ENCODE results near the gene FAM13C.

Gene FAM13C

GRCh38 chr10:59281861-59282260, 80.5 kb downstream of the FAM13C start:
- no peak for DNase-seq (ENCODE audit: extremely low read depth in 1 of 2, low read depth in 1 of 2)

- no peak for DNase-seq (ENCODE audit: extremely low read depth in 1 of 2, low read depth in 1 of 2)
Observed at GRCh38 chr10:59279991-59280505, 82.3 kb downstream of the FAM13C start.

DNA sequence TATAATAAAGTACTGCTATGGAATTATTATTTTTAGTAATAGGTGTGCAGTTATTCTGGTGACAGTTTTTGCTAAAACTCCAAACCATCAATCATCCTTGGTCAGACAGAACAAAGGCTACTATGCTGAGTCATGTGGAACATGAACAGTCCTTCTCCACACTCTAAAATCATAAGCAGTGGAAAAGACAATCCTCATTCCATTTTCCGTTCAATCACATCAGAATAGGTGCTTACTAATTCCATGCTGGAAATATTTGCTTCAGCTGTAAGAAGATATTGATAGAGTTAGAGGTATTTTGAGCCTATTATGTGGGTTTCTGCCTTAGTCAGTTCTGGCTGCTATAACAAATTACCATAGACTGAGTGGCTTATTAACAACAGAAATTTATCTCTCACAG, 82.9 kb downstream of the FAM13C start:
- no peak for DNase-seq (ENCODE audit: extremely low read depth in 1 of 2, low read depth in 1 of 2)

- no peak for DNase-seq (ENCODE audit: extremely low read depth in 1 of 2, low read depth in 1 of 2)
Observed at GRCh38 chr10:59276919-59277318, 85.4 kb downstream of the FAM13C start.

- no peak for DNase-seq (ENCODE audit: extremely low read depth in 1 of 2, low read depth in 1 of 2)
Observed at GRCh38 chr10:59276133-59276532, 86.2 kb downstream of the FAM13C start.

GRCh38 chr10:59273445-59273844, 88.9 kb downstream of the FAM13C start:
- DNase-seq (ENCODE audit: extremely low read depth in 1 of 2, low read depth in 1 of 2) = no peak

- no peak for DNase-seq (ENCODE audit: extremely low read depth in 1 of 2, low read depth in 1 of 2)
Observed at GRCh38 chr10:59272061-59272460, 90.3 kb downstream of the FAM13C start.

DNA sequence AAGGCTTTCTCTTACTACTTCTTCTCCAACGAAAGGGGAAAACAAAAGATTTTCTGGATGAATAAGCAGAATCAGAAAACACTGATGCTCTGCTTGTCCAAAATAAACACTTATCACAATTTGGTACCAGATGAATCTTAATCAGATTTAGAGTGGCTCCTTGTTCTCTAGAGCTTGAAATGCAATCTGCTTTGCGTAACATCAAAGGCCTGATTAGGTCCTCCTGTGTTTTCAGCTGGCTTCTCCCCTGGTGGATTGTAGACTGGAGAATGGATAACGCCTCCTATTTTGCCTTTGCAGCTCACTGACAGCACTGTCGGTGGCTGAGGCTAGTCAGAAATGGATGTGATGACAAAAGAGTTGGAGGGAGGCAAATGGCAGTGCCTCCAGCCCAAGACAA, 91.2 kb downstream of the FAM13C start:
- no peak for DNase-seq (ENCODE audit: extremely low read depth in 1 of 2, low read depth in 1 of 2)

DNA sequence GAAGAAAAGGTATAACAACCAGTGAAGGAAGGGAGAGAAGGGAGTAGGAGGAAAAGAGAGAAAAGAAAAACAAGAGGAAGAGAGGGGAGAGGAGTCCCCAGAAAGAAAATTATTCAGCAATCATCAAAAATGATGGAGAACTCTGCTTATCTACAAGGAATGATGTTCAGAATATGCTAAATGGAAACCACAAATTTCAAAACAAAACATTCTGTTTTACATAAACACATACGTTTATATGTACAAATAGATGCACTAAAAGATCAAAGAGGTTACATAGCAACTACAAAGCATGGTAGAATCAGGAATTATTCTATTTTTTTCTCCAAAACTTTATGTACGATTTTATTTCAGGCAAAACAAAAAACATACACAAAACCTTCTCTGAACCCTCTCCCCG, 91.9 kb downstream of the FAM13C start:
- no peak for DNase-seq (ENCODE audit: extremely low read depth in 1 of 2, low read depth in 1 of 2)

GRCh38 chr10:59269651-59270050, 92.7 kb downstream of the FAM13C start:
- no peak for DNase-seq (ENCODE audit: extremely low read depth in 1 of 2, low read depth in 1 of 2)

GRCh38 chr10:59268460-59268859, 93.9 kb downstream of the FAM13C start:
- DNase-seq (ENCODE audit: extremely low read depth in 1 of 2, low read depth in 1 of 2) = no peak

- DNase-seq (ENCODE audit: extremely low read depth in 1 of 2, low read depth in 1 of 2) = no peak
Observed at GRCh38 chr10:59266321-59266720, 96.0 kb downstream of the FAM13C start.

- no peak for DNase-seq (ENCODE audit: extremely low read depth in 1 of 2, low read depth in 1 of 2)
Observed at GRCh38 chr10:59265141-59265540, 97.2 kb downstream of the FAM13C start.

GRCh38 chr10:59258890-59259289, 103.5 kb downstream of the FAM13C start:
- no peak for DNase-seq (ENCODE audit: extremely low read depth in 1 of 2, low read depth in 1 of 2)

GRCh38 chr10:59257224-59257623, 105.1 kb downstream of the FAM13C start:
- no peak for DNase-seq (ENCODE audit: extremely low read depth in 1 of 2, low read depth in 1 of 2)

DNA sequence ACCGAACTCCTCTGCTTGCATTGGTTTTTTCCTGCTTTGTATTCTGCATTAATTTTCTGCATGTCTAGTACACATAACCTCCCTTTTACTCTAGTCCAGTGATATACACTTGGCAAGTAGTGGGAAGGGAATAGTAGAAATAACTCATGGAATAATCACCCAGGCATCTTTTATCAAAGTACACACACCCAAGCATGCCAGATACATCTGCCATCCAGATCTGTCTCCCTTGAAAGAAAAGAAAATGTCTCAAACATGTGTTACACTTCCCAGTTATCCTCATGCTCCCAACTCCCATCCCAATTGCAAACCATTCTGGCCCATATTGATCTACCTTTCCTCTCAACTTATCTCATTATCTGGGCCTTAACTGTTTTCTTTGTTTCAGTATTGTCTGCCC, 106.9 kb downstream of the FAM13C start:
- no peak for DNase-seq (ENCODE audit: extremely low read depth in 1 of 2, low read depth in 1 of 2)

GRCh38 chr10:59252491-59252890, 109.9 kb downstream of the FAM13C start:
- no peak for DNase-seq (ENCODE audit: extremely low read depth in 1 of 2, low read depth in 1 of 2)

DNA sequence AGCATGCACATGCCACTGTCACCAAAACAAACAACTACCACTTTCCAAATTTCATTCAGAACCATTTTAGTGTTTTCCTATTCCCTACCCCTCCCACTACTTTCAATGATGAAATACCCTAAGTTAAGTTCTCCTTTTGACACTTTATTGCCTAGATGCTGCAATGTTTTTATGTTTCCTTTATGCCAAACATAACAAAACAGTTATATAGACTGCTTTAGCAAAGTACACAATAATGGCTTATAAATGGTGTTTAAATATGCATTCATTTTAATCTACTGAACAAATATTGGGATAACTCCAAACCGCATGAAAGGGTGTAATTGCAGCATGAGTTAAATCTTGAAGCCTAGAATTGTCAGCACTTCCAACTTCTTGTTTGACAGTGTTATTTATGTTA, 116.7 kb downstream of the FAM13C start:
- no peak for DNase-seq (ENCODE audit: extremely low read depth in 1 of 2, low read depth in 1 of 2)

DNA sequence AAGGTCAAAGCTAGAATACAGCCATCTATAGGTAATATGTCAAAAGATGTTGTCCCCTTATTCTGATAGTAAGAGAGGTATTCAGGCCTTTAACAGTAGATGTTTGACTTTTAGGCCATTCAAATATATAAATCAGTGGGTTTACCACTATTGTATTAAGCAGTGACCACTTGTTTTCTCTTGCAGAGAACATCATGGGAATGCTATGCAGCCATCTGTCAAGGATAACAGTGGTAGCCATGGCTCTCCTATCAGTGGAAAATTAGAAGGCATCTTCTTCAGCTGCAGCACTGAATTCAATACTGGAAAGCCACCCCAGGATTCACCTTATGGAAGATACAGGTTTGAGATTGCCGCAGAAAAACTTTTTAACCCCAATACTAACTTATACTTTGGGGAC, 117.5 kb downstream of the FAM13C start:
- DNase-seq (ENCODE audit: extremely low read depth in 1 of 2, low read depth in 1 of 2) = no peak

- DNase-seq (ENCODE audit: extremely low read depth in 1 of 2, low read depth in 1 of 2) = no peak
Observed at GRCh38 chr10:59243611-59244195, 118.6 kb downstream of the FAM13C start.

- DNase-seq (ENCODE audit: extremely low read depth in 1 of 2, low read depth in 1 of 2) = no peak
Observed at GRCh38 chr10:59242991-59243390, 119.4 kb downstream of the FAM13C start.

GRCh38 chr10:59242057-59242456, 120.3 kb downstream of the FAM13C start:
- no peak for DNase-seq (ENCODE audit: extremely low read depth in 1 of 2, low read depth in 1 of 2)

DNA sequence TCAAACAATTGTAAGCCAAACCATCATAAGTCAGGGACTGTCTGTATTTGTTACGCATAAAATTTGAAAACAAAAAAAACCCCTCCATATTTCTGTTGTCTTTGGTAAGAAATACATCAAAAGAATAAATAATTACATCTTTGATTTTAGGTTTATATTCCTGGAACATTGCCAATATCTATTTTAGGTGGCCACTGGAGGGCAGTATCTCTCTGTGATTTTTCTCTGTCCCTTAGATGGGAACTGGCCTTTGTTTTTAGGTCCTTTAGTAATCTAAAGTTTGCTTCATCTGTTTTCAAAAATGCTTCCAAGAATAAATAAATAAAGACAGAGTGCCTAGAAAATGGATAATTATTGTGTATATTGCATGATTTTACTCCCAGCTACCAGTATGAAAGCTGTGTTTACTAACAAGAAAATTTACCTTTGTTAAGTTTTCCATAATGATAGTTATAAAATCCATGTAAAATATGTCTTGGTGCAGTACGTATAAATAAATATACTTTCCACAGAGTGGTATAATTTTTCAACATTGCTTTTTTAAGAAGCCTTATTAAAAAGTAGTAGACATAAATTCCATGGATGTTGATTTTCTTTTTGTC, 121.7 kb downstream of the FAM13C start:
- no peak for DNase-seq (ENCODE audit: extremely low read depth in 1 of 2, low read depth in 1 of 2)
